GM12878 (cell line): ENCODE results near the gene PGAP3. TPM values are rescaled to one million over a fixed set of nuclear protein-coding genes. Genes with fewer than 3 reads are reported as not detected.

Experiments
- ATAC-seq: fragments of 200-7000 bp; cut with Tn5 transposase; 3 replicates; pipeline ENCODE4 v1.9.1; 2020; ENCODE audit warnings: mild to moderate bottlenecking, moderate library complexity
- BruUV-seq: library from RNA; stranded (reverse); fragments of 400-500 nt; replicated peaks from 2 replicates; lab custom pipeline; 2021; lab: Mats Ljungman, UMichigan
- CTCF ChIA-PET: fragments of 300-600 bp; sonication (Branson Sonifier 250); formaldehyde crosslinking; extraction: SDS; loops from one replicate; lab custom pipeline; 2021; ENCODE audit warnings: inconsistent platforms; lab: Yijun Ruan, JAX
- POLR2A ChIA-PET: fragments of 350-600 bp; formaldehyde crosslinking; extraction: SDS; loops from one replicate; lab custom pipeline; 2021; ENCODE audit warnings: inconsistent platforms; lab: Charles Lee
- RAD21 ChIA-PET: fragments of 300-600 bp; sonication (Branson Sonifier 250); formaldehyde crosslinking; loops from one replicate; lab custom pipeline; 2023; ENCODE audit warnings: antibody characterized with exemption; ENCODE audit not compliant: unreplicated experiment; lab: Charles Lee
- SMC1A ChIA-PET: fragments of 300-600 bp; sonication (Branson Sonifier 250); formaldehyde crosslinking; loops from one replicate; lab custom pipeline; 2023; ENCODE audit not compliant: unreplicated experiment, uncharacterized antibody; lab: Charles Lee
- DNase-seq: peaks from one replicate; pipeline ENCODE4 v3.0.0-alpha.2; 2011; ENCODE audit warnings: low read depth, low spot score
- FAIRE-seq: peaks from 3 replicates; lab custom pipeline; 2011; peaks lifted over from hg19 to GRCh38; lab: Jason Lieb, UNC
- H2AFZ ChIP-seq: 2 replicates; pipeline ENCODE4 v1.6.0; 2011; ENCODE audit warnings: low read depth, low read length, control low read depth; ENCODE audit not compliant: control insufficient read depth
- H3K27ac ChIP-seq: 2 replicates; pipeline ENCODE4 v1.5.1; 2011; ENCODE audit warnings: control low read depth; ENCODE audit not compliant: control insufficient read depth, insufficient read depth
- H3K27me3 ChIP-seq, 2 experiments: replicated peaks in 1 of 2; 2 replicates each; pipeline versions ENCODE4 v1.6.0 to v1.6.1; 2011; ENCODE audit warnings: low read length in 1 of 2; ENCODE audit not compliant: control insufficient read depth in 2 of 2, insufficient read depth in 2 of 2
- H3K36me3 ChIP-seq, 2 experiments: 2 replicates each; pipeline ENCODE4 v1.5.1; 2011; ENCODE audit warnings: low read length in 1 of 2; ENCODE audit not compliant: control insufficient read depth in 2 of 2, insufficient read depth in 2 of 2
- H3K4me1 ChIP-seq: 2 replicates; pipeline ENCODE4 v1.6.1; 2011; ENCODE audit warnings: mild to moderate bottlenecking, low read length, moderate library complexity, mixed read lengths; ENCODE audit not compliant: control insufficient read depth, insufficient read depth
- H3K4me2 ChIP-seq: 2 replicates; pipeline ENCODE4 v1.6.0; 2011; ENCODE audit warnings: control low read depth; ENCODE audit not compliant: control insufficient read depth, insufficient read depth
- H3K4me3 ChIP-seq: fragments of 200-600 bp; sonication (generic); 2 replicates; pipeline ENCODE4 v1.5.1; 2016
- H3K79me2 ChIP-seq: 2 replicates; pipeline ENCODE4 v1.6.0; 2011; ENCODE audit warnings: low read length; ENCODE audit not compliant: control insufficient read depth, insufficient read depth
- H3K9ac ChIP-seq: 2 replicates; pipeline ENCODE4 v1.8.0; 2011; ENCODE audit warnings: low read length, control low read depth, mixed read lengths; ENCODE audit not compliant: control insufficient read depth, insufficient read depth
- H3K9me3 ChIP-seq: replicated peaks from 3 replicates; pipeline ENCODE4 v1.5.1; 2011; ENCODE audit warnings: mild to moderate bottlenecking, low read length; ENCODE audit not compliant: control insufficient read depth, insufficient read depth
- H4K20me1 ChIP-seq: 2 replicates; pipeline ENCODE4 v1.6.0; 2011; ENCODE audit not compliant: control insufficient read depth, insufficient read depth
- NR2F1 ChIP-seq: fragments of 450-650 bp; conservative IDR thresholded peaks from 2 replicates; pipeline ENCODE4 v1.6.1; 2017; ENCODE audit warnings: mild to moderate bottlenecking
- ZNF24 ChIP-seq: fragments of 450-650 bp; IDR thresholded peaks from 2 replicates; pipeline ENCODE4 v1.6.1; 2017; ENCODE audit warnings: antibody characterized with exemption, mild to moderate bottlenecking
- WGBS: methylation state at CpG from one replicate; pipeline ENCODE4 v1.1.6; 2016; ENCODE audit warnings: low lambda C conversion rate; ENCODE audit not compliant: insufficient replicate concordance, insufficient coverage; ENCODE audit errors: missing lambda C conversion rate; 5-methylcytosine and 5-hydroxymethylcytosine counted together
- in situ Hi-C: fragments of 300-500 bp; cut with MboI; formaldehyde crosslinking; loops from 9 replicates; pipeline ENCODE4 v1.14.3; 2018; ENCODE audit warnings: mixed read lengths
- intact Hi-C: fragments of 100-400 bp; cut with micrococcal nuclease; formaldehyde crosslinking; loops from one replicate; pipeline ENCODE4 v1.14.2; 2022; ENCODE audit not compliant: unreplicated experiment
- polyA plus RNA-seq, 11 experiments: library from polyadenylated mRNA; depleted of rRNA in 4 of 11; unstranded in 6 of 11; stranded (reverse) in 5 of 11; fragments of >200 nt; fragmentation: Nextera tagmentation in 4 of 11; fragmentation: Illumina TruSeq in 1 of 11; extraction: Ambion mirVana in 4 of 11; extraction: Trizol in 1 of 11; gene quantifications; 1 replicate in 1 of 11; 2 replicates in 10 of 11; pipeline versions ENCODE4 v1.2.1 to v1.2.3, GENCODE V29; 2011 to 2016; ENCODE audit warnings: inconsistent platforms in 2 of 11, missing spikeins in 2 of 11, low read depth in 1 of 11
- total RNA-seq, 4 experiments: library from RNA; depleted of rRNA in 3 of 4; stranded (reverse); fragments of >200 nt in 3 of 4; fragmentation: Illumina TruSeq in 1 of 4; extraction: Trizol in 1 of 4; gene quantifications; 2 replicates each; pipeline versions ENCODE4 v1.2.1 to v1.2.3, GENCODE V29; 2013 to 2021
- TF ChIP-seq, protein P1 (sequence below): fragments of 450-650 bp; formaldehyde crosslinking; IDR thresholded peaks from 2 replicates; pipeline ENCODE4 v1.4.0; 2022; ENCODE audit warnings: mild to moderate bottlenecking, moderate library complexity
- TF ChIP-seq, protein P2 (sequence below): fragments of 450-650 bp; IDR thresholded peaks from 2 replicates; pipeline ENCODE4 v1.6.1; 2017; ENCODE audit warnings: low read depth, mild to moderate bottlenecking, moderate library complexity

PGAP3 gene
- total and polyA plus RNA-seq, 10 of the 15 experiments (the other 5 are each of a cell fraction or from before 2014, with no cell fraction given): 0.21 to 10.0 (median 5.3) TPM

DNA sequence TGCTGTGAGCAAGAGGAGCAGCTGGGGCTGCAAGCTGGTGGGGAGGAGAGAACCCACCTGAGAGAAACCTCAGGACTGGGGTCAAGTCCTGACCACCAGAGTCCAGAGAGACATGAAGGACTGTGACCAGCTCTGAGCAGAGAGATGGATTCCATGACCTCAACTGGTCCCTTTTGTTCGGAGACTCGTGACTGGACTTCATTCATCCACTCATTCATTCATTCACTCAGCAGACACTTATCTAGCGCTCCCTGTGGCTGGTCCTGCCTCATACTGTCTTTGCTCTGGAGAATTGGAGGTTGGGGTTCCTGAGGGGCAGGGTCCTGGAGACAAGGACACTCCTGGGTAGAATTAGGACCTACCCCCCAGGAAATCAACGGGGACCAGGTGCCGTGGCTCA, 16.1 kb upstream of the PGAP3 start:
- Histone ChIP-seq H4K20me1 (no peaks in the 10 kb centered on the region), H3K27me3 (peaks cover 0 to 7% of the 10 kb centered on the region in 2 experiments; a peak in 2 of 4 replicates), H3K9ac (peak overlapping the region; percentile 22; the same call in 1 of the 2 replicates), H3K9me3 (no peaks in the 10 kb centered on the region), H2AFZ (no peak overlapping the region; the same call in 1 of the 2 replicates), H3K4me1 (peaks cover 11% of the 10 kb centered on the region), H3K36me3 (no peaks in the 10 kb centered on the region), H3K27ac (peak overlapping the region; percentile 24), H3K79me2 (no peaks in the 10 kb centered on the region), H3K4me2 (peak overlapping the region; percentile 30; the same call in 1 of the 2 replicates), H3K4me3 (no peak overlapping the region)
- ChIA-PET SMC1A (interaction anchor here (0.6 to 1.8 kb wide), 3 partner anchors 10 to 55 kb away, joined by 3 to 11 read pairs (median 4); partner anchors contain the start of gene PGAP3), CTCF (interaction anchor here (0.6 to 3.3 kb wide), 7 partner anchors 9 to 50 kb away, joined by 3 to 11 read pairs (median 4); no protein-coding TSS in a partner anchor), POLR2A (interaction anchor here (1.5 kb wide), 1 partner anchor 16 kb away, joined by 6 read pairs; the partner anchor contains the start of gene PGAP3), RAD21 (interaction anchor here (0.6 to 2.0 kb wide), 8 partner anchors 16 to 418 kb away, joined by 3 to 7 read pairs (median 4); partner anchors contain the start of genes MIEN1 and MSL1)
- TF ChIP-seq ZNF24: peak; percentile 88
- TF ChIP-seq, protein P1, sequence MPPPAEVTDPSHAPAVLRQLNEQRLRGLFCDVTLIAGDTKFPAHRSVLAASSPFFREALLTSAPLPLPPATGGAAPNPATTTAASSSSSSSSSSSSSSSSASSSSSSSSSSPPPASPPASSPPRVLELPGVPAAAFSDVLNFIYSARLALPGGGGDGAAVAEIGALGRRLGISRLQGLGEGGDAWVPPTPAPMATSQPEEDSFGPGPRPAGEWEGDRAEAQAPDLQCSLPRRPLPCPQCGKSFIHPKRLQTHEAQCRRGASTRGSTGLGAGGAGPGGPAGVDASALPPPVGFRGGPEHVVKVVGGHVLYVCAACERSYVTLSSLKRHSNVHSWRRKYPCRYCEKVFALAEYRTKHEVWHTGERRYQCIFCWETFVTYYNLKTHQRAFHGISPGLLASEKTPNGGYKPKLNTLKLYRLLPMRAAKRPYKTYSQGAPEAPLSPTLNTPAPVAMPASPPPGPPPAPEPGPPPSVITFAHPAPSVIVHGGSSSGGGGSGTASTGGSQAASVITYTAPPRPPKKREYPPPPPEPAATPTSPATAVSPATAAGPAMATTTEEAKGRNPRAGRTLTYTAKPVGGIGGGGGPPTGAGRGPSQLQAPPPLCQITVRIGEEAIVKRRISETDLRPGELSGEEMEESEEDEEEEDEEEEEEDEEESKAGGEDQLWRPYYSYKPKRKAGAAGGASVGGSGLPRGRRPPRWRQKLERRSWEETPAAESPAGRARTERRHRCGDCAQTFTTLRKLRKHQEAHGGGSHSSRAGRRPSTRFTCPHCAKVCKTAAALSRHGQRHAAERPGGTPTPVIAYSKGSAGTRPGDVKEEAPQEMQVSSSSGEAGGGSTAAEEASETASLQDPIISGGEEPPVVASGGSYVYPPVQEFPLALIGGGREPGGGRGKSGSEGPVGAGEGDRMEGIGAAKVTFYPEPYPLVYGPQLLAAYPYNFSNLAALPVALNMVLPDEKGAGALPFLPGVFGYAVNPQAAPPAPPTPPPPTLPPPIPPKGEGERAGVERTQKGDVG: no peak
- TF ChIP-seq NR2F1: 0 out of 2 replicates have a peak, but pooled peaks have one; percentile 5
- TF ChIP-seq, protein P2, sequence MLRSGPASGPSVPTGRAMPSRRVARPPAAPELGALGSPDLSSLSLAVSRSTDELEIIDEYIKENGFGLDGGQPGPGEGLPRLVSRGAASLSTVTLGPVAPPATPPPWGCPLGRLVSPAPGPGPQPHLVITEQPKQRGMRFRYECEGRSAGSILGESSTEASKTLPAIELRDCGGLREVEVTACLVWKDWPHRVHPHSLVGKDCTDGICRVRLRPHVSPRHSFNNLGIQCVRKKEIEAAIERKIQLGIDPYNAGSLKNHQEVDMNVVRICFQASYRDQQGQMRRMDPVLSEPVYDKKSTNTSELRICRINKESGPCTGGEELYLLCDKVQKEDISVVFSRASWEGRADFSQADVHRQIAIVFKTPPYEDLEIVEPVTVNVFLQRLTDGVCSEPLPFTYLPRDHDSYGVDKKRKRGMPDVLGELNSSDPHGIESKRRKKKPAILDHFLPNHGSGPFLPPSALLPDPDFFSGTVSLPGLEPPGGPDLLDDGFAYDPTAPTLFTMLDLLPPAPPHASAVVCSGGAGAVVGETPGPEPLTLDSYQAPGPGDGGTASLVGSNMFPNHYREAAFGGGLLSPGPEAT: peak; percentile 7; the same call in 1 of the 2 replicates
- intact Hi-C loops: no loop called here
- WGBS: 43% methylated on average over 5 of the region's 5 CpGs
- DNase-seq (no peak), FAIRE-seq (peak; percentile 61), ATAC-seq (peak; percentile 45)
- in situ Hi-C loops: no loop called here
- BruUV-seq: no TSS peak
